Urothelium cell line (cell line): ENCODE results near the gene PRKAR1B.
A peak's percentile ranks its signal among the peaks of the same experiment; 100 is the strongest.

Experiments used
- DNase-seq: peaks from one replicate; pipeline ENCODE4 v3.0.0; 2011; ENCODE audit warnings: low spot score, mixed read lengths
- FAIRE-seq: peaks from 2 replicates; lab custom pipeline; 2011; peaks lifted over from hg19 to GRCh38; lab: Jason Lieb, UNC

Gene PRKAR1B

GRCh38 chr7:576524-577277 lies 150.4 kb downstream of the PRKAR1B start:
- FAIRE-seq (no peak), DNase-seq (no peak)

DNA sequence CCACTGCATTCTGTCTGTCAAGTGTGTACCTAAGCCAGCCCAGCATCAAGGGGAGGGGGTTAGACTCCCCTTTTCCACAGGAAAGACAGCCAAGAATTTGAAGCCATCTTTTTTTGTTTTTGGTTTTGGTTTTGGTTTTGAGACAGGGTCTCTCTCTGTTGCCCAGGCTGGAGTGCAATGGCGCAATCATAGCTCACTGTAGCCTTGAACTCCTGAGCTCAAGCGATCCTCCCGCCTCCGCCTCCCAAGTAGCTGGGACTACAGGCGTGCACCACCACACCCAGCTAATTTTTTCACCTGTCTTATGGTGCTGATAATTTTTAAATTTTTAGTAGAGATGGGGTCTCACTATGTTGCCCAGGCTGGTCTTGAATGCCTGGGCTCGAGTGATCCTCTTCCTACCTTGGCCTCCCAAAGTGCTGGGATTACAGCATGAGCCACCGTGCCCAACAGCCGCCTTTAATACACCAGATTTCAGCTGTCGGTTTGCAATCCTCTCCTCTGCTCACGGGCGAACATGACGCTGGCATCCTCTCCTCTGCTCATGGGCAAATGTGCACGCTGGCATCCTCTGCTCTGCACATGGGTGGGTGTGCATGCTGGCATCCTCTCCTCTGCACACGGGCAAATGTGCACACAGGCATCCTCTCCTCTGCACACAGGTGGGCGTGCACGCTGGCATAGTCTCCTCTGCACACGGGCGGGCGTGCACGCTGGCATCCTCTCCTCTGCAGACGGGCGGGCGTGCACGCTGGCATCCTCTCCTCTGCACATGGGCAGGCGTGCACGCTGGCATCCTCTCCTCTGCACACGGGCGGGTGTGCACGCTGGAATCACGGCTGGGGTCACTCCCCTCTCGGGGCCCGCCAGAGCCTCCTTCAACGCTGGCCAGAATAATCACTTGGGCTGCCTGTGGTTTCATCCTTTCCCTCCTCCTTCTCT lies 151.4 kb downstream of the PRKAR1B start:
- DNase-seq (no peak), FAIRE-seq (peak; percentile 82)

- FAIRE-seq (no peak), DNase-seq (no peak)
Observed at GRCh38 chr7:574661-575395, 152.3 kb downstream of the PRKAR1B start.

DNA sequence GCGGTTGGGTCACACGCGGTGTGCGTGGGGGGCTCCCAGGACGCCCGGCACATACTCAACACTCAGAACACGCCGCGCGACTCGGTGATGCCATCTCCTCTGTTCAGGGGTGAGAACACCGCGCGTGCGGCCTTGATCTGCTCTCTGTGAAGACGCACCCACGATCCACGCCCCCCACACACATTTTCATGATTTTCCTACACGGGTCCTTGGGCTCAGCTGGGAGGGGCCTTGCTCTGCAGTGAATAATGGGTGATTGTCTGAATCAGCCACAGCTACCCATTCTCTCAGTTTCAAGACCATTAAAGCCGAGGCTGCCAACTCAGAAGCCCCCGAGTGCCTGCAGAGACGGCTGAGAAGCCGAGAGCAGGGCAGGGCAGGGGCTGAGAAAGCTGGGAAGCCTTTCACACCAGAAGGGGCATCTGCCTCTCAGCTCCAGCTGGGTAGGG lies 153.1 kb downstream of the PRKAR1B start:
- DNase-seq: no peak
- peak; percentile 9 for FAIRE-seq

GRCh38 chr7:573269-573932 lies 153.7 kb downstream of the PRKAR1B start:
- DNase-seq (no peak), FAIRE-seq (no peak)

- FAIRE-seq (no peak), DNase-seq (no peak)
Observed at GRCh38 chr7:572416-573268, 154.4 kb downstream of the PRKAR1B start.

DNA sequence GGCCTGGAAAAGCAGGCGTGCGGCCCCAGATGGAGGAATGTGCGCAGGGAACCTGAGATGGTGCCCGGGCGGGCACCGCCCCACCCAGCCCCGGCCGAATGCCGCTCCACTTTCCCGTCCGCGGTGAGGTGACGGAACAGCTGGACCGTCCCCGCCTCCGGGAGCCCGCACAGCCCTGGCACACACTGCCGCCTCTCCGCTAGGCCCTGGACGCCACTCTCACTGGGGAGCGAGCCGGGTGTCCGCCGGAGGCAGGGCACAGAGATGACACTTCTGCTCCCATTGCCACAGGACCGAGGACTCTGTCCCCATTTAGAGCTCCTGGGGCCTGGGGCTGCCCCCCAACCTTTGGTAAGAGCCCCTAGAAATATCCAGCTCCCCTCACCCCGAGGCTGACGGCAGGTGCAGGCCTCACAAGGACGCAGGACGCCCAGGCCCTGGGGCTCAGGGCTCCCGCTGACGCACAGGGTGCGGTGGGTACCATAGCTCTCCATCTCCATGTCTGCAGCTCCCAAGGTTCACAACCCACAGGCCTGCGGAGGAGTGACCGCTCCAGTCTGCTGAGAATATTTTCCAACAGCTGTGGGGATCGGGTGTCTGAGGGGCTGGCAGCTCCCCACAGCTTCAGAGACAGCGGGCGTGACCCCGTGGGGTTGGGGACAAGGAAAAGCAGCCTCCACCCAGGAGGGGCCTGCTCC lies 155.2 kb downstream of the PRKAR1B start:
- DNase-seq (no peak), FAIRE-seq (no peak)

DNA sequence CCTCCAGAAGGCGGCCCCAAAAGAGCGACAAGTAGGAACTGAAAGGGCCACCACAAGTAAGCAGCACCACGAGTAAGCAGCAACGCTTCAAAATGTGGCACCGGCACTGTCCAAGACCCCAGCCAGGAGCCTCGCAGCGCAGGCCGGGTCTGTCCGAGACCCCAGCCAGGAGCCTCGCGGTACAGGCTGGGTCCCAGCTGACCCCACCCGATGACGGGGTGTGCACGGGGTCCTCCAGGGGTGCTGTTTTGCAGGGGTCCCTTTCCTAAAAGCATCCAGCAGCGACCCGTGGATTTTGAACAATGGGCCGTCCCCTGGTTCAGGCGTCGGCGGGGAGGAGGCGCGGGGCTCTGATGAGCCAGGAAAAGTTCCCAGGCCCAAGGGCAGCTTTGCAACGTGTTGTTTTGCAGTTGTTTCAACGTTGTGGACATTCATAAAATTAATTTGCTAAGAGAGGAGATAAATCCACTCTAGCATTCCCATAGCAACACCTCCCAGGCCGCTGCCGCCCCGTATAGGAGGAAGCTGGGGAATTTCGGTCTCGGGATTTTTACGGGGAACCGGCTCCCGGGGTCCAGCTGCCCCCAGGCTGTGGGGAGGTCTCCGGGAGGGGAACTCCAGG lies 155.9 kb downstream of the PRKAR1B start:
- DNase-seq (no peak), FAIRE-seq (no peak)

- no peak for FAIRE-seq
- no peak for DNase-seq
Observed at GRCh38 chr7:570801-571070, 156.3 kb downstream of the PRKAR1B start.

GRCh38 chr7:569996-570800 lies 156.9 kb downstream of the PRKAR1B start:
- FAIRE-seq (peak; percentile 59), DNase-seq (no peak)

DNA sequence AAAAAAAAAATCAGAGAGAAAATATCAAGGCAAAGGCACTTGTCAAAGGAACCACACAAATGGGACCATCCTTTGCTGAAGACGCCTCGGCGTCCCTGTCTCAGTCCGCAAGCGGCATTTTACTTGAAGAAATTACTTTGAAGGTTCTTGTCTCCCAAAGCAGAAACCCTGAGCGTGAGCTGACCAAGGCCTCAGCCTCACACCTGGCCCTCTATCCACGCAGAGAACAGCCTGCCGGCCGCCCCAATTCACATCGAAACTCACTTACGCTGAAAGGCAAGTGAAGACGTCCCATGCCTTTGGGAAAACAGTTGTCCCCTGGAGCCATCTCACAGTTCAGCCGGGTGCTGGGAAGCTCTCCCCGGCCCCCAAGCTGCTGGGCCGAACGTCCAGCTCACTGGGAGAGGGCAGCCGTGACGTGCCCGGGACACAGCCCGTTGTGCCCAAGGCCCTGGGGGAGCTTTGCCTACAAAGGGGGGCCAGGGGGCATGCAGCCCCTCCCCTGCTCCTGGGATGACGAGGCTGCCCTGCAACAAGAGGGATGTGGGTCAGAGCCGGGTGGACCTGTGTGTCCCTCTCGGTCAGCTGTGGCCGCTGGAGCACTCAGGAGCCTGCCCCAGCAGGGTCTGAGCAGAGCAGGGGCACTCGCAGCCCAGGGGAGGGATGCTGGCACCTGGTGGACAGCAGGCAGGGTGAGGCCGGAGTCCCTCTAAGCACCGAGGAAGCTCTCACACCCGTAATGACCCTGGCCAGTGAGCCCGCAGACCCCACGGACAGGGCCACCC lies 157.8 kb downstream of the PRKAR1B start:
- DNase-seq: no peak
- FAIRE-seq: no peak

DNA sequence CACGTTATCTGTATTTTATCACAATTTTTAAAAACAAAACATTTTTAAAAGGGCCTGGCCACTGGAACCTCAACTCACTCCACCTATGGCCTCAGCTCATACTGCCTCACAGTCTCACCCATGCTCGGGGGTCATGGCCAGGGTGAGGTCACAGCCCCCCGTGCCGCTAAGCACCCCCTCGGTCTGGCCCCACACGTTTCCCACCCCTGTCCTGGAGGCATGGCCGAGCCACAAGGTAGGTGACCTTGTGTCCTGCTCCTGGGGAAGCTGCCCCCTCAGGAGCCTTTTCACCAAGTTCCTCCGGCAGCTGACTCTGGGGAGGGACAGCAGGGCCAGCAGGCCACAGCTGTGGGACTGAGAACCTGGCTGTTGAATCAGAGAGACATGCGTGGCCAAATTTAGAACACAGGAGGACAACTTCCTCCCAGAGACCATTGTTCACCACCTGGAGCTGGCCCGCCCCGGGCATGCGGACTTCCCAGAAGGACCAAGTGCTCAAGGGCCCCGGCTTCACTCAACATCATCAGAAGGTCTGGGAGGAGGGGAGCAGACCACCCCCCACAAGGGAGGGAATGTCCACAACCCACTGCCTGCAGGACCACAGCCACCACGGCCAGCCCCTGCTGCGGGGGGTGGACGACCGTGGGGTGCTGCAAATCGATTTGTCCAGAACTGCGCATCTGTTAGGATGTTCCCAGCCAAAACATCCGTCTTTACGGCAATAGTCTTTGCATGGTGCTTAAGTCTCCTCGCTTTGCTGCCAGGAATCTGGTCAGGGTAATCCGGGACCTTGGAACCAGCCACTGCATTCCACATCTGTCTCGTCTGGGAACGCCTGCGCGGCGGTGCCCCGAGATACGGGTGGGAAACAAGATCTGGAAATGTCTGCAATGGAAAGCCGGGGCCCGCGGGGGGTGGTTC lies 158.8 kb downstream of the PRKAR1B start:
- peak; percentile 42 for FAIRE-seq
- no peak for DNase-seq

GRCh38 chr7:567305-567883 lies 159.7 kb downstream of the PRKAR1B start:
- FAIRE-seq (peak; percentile 99), DNase-seq (no peak)

- FAIRE-seq: peak; percentile 100
- DNase-seq: no peak
Observed at GRCh38 chr7:566100-566499, 161.0 kb downstream of the PRKAR1B start.

GRCh38 chr7:564176-564865 lies 162.8 kb downstream of the PRKAR1B start:
- no peak for DNase-seq
- no peak for FAIRE-seq
